ENCODE measurements around the gene SLC16A3.

SLC16A3 gene

GRCh38 chr17:82194765-82195164, 34.1 kb upstream of the SLC16A3 start:
- no peak for TF ChIP-seq SNAI2 (CRISPR knock-in tag; IDR thresholded peaks at IDR 0.05)
- TF ChIP-seq TOX (CRISPR knock-in tag; IDR thresholded peaks at IDR 0.05; ENCODE audit: borderline replicate concordance) = no peak
- no peak for TF ChIP-seq PPARA (CRISPR knock-in tag; IDR thresholded peaks at IDR 0.05; ENCODE audit: borderline replicate concordance)
- no peak for TF ChIP-seq BACH2 (CRISPR knock-in tag; IDR thresholded peaks at IDR 0.05; ENCODE audit: borderline replicate concordance)
- no peak for TF ChIP-seq CSDC2 (CRISPR knock-in tag; IDR thresholded peaks at IDR 0.05)
- no peak for TF ChIP-seq POU6F1 (CRISPR knock-in tag; IDR thresholded peaks at IDR 0.05; ENCODE audit: borderline replicate concordance, low read depth)
- no peak for TF ChIP-seq PATZ1 (CRISPR knock-in tag; IDR thresholded peaks at IDR 0.05; ENCODE audit: borderline replicate concordance)
- TF ChIP-seq, protein P1, sequence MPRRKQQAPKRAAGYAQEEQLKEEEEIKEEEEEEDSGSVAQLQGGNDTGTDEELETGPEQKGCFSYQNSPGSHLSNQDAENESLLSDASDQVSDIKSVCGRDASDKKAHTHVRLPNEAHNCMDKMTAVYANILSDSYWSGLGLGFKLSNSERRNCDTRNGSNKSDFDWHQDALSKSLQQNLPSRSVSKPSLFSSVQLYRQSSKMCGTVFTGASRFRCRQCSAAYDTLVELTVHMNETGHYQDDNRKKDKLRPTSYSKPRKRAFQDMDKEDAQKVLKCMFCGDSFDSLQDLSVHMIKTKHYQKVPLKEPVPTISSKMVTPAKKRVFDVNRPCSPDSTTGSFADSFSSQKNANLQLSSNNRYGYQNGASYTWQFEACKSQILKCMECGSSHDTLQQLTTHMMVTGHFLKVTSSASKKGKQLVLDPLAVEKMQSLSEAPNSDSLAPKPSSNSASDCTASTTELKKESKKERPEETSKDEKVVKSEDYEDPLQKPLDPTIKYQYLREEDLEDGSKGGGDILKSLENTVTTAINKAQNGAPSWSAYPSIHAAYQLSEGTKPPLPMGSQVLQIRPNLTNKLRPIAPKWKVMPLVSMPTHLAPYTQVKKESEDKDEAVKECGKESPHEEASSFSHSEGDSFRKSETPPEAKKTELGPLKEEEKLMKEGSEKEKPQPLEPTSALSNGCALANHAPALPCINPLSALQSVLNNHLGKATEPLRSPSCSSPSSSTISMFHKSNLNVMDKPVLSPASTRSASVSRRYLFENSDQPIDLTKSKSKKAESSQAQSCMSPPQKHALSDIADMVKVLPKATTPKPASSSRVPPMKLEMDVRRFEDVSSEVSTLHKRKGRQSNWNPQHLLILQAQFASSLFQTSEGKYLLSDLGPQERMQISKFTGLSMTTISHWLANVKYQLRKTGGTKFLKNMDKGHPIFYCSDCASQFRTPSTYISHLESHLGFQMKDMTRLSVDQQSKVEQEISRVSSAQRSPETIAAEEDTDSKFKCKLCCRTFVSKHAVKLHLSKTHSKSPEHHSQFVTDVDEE (CRISPR knock-in tag; IDR thresholded peaks at IDR 0.05) = no peak
- TF ChIP-seq RARB (CRISPR knock-in tag; IDR thresholded peaks at IDR 0.05) = no peak
- TF ChIP-seq CSRNP3 (CRISPR knock-in tag; IDR thresholded peaks at IDR 0.05) = no peak
- TF ChIP-seq OSR1 (CRISPR knock-in tag; IDR thresholded peaks at IDR 0.05) = no peak
- TF ChIP-seq ISL1 (CRISPR knock-in tag; IDR thresholded peaks at IDR 0.05) = no peak
- TF ChIP-seq ARNTL (CRISPR knock-in tag; IDR thresholded peaks at IDR 0.05; ENCODE audit: borderline replicate concordance, low read depth) = no peak
- no peak for TF ChIP-seq ESRRG (CRISPR knock-in tag; IDR thresholded peaks at IDR 0.05)
- no peak for TF ChIP-seq ZC3H10 (CRISPR knock-in tag; IDR thresholded peaks at IDR 0.05)
- no peak for TF ChIP-seq GLIS3 (CRISPR knock-in tag; IDR thresholded peaks at IDR 0.05)
- TF ChIP-seq ZFP30 (CRISPR knock-in tag; IDR thresholded peaks at IDR 0.05) = no peak
- TF ChIP-seq ZNF565 (CRISPR knock-in tag; conservative IDR thresholded peaks at IDR 0.05; ENCODE audit: low read depth) = no peak
- TF ChIP-seq TCF4 (CRISPR knock-in tag; IDR thresholded peaks at IDR 0.05; ENCODE audit: borderline replicate concordance) = no peak
- TF ChIP-seq ZNF8 (CRISPR knock-in tag; IDR thresholded peaks at IDR 0.05) = no peak
- no peak for ATAC-seq

GRCh38 chr17:82195675-82196672, 32.9 kb upstream of the SLC16A3 start:
- TF ChIP-seq POU6F1 (CRISPR knock-in tag; IDR thresholded peaks at IDR 0.05; ENCODE audit: borderline replicate concordance, low read depth) (no peak), CSRNP3 (CRISPR knock-in tag; IDR thresholded peaks at IDR 0.05) (no peak), ZC3H10 (CRISPR knock-in tag; IDR thresholded peaks at IDR 0.05) (no peak), RARB (CRISPR knock-in tag; IDR thresholded peaks at IDR 0.05) (no peak), PATZ1 (CRISPR knock-in tag; IDR thresholded peaks at IDR 0.05; ENCODE audit: borderline replicate concordance) (no peak)
- TF ChIP-seq, protein P1 (CRISPR knock-in tag; IDR thresholded peaks at IDR 0.05) = no peak
- no peak for ATAC-seq
